Glomerular endothelial cell (primary cell): ENCODE data around the gene LMF1. TPM values are rescaled to one million over a fixed set of nuclear protein-coding genes. Genes with fewer than 3 reads are reported as not detected.
"Not testable (repeated sequence)": the region's sequence is repeated elsewhere in the genome, so short reads cannot be mapped to it uniquely, and the experiment has no call there.

Source experiments
- DNase-seq: peaks from one replicate; pipeline ENCODE4 v3.0.0-alpha.2; 2011; ENCODE audit warnings: low read depth, low spot score; ENCODE audit errors: extremely low read depth
- total RNA-seq: library from RNA; depleted of rRNA; stranded (reverse); fragments of >200 nt; gene quantifications from 2 replicates; pipeline ENCODE4 v1.2.3, GENCODE V29; 2015

LMF1 gene
- total RNA-seq, 1 donor from 2014 or later = 36.6 TPM

GRCh38 chr16:973366-973765 lies 2.6 kb upstream of the LMF1 start:
- no peak for DNase-seq

GRCh38 chr16:972316-973002 lies 1.7 kb upstream of the LMF1 start:
- DNase-seq = no peak

DNA sequence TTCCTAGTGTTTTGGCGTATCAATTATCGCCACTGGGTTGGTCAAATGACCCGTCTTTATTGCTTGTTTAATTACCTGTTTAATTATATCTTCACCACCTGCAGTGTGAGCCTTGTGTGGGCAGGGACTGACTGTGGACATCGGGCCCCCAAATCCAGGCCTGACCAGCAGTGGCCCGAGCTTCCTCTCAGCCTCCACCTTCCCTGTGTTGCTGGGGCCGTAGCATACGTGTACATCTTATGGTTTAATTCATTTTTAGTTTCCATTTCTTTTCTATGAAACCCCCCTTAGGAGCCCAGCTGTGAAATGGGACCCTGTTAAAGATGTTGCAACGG lies 1.2 kb upstream of the LMF1 start:
- DNase-seq = no peak

- no peak for DNase-seq
Observed at GRCh38 chr16:971582-971905, 760 bp upstream of the LMF1 start.

DNA sequence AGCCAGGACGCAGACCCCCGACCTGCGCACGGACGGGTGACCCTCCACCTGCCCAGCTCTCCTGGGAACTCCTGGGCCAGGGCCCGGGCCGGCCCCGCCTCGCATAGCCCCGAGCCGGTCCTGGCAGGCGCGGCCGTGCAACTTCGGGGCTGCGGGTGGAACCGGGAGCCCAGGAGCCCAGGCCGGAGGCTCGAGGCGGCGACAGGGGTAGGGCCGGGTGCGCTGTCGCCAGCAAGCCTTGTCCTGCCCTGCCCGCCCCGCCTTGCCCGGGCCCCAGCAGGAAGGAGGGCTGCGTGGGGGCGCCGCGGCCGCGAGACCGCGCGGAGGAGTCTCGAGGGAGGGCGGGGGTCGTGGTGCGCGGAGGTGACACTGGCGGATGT lies 408 bp downstream of the LMF1 start:
- DNase-seq = no peak

GRCh38 chr16:969508-970385 lies 1.0 kb downstream of the LMF1 start:
- no peak for DNase-seq

- no peak for DNase-seq
Observed at GRCh38 chr16:968620-969019, 2.2 kb downstream of the LMF1 start.

DNA sequence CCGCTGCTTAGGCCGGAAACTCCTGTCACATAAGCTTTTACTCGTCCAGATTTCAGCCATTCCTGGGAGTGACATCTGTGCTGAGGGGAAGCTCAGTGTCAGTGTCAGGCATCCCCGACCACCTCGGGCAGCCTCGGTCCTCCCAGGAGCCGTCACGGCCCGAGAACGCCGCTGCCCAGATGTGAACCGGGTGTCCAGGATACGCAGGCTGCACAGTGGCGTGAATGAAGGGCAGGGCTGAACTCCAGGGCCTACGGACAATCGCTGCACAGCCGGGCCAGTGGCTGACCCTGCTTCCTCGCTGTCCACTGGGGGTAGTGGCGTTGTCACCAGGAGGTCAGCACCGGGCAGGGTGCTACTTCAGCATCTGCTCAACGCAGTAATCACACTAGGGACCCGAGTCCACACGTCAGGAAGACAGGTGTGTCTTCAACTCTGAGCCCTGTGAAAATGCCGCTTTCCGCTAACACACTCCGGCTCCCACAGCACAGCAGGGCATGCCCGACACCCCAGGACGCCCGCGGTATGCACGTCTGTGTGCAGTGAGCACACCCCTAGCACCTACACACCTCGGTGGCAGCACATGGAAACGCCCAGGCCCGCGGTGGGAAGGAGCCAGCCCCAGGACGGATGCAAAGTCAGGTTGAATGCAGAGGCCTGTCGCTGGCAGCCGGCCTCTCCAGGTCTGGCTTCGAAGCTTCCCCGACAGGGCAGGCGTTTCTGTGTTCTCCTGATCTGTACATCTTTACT lies 3.1 kb downstream of the LMF1 start:
- no peak for DNase-seq

DNA sequence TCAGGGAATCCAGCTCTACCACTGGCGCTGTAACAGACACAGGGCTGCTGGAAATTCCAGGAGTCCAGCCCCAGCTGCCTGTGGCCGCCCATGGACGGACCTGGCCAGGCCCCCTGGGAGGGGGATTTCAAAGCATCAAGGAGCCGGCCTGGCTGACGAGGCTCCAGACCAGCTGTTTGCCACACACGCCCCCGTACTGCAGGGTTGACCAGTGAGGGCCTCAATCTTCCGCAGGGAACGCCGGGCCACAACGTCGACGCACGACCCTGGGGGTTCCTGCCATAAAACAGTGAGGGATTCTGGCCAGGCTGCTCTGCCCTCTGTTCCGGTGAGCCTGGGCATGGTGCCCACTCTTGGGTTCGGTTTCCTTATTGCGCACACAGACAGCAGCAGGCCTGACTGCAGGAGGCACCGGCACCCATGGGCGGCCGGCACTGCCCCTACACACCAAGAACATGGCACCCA lies 3.7 kb downstream of the LMF1 start:
- DNase-seq = no peak

- DNase-seq = no peak
Observed at GRCh38 chr16:966505-966904, 4.3 kb downstream of the LMF1 start.

GRCh38 chr16:966035-966434 lies 4.7 kb downstream of the LMF1 start:
- DNase-seq = no peak

GRCh38 chr16:965487-965886 lies 5.3 kb downstream of the LMF1 start:
- no peak for DNase-seq

DNA sequence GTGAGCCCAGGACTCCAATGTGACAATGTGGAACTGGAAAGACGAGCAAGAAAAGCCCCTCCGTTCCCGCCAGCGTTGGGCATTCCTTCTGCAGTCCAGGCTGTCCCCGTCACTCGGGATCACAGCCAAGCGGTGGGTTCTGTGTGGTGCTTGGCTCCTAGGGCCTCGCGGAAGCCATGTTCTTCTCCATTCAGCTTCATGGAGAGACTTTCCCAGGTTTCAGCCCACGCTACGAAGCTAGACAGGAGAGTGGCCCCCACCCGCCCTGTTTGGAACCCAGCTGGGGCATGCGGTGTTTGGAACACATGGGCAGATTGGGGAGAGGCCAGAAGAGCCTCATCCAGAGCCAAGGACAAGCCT lies 5.8 kb downstream of the LMF1 start:
- no peak for DNase-seq

DNA sequence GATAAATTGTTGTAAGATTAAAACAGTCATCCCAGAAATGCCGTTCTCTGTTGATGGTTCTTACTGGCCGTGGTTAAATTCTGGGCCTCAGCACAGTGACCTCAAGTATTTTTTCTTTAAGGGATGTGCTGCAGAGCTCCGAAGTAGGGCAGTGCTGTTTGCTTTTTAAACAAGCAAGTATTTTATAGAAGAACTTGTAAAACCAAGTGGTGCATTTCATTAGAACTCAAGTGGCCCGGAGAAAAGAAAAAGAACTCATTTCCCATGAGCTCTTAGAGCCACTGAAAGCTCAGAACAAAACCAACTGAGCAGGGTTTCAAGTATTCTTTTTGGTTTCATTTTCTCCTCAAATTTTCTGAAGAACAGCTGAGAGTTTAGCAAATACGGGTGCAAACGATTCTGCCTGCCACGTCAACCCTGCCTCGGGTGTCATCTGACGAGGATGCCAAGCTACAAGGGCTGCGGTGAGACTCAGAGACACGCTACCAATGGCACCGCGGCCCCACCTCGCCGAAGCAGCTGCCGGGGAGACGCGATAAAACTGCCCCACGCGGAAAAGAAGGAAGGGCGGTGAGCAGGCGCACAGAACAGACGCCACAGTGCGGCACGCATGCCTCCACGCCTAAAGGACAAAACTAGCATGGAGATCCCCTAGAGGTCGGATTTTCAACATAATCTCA lies 6.3 kb downstream of the LMF1 start:
- no peak for DNase-seq

DNA sequence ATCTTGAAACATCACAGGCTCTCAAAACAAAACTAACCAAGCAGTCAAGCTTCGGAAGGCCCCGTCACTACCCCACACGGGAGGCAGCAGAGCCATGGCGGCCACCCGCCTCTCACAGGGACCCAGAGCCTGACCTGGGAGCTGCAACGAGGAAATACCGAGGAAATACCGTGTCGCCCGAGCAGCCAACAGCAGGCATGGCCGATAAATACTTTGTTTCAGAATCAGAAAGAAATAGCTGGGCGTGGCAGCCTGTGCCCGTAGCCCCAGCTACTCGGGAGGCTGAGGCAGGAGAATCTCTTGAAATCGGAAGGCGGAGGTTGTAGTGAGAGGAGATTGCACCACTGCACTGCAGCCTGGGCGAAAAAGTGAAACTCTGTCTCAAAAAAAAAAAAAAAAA lies 6.9 kb downstream of the LMF1 start:
- no peak for DNase-seq

GRCh38 chr16:962901-963814 lies 7.6 kb downstream of the LMF1 start:
- no peak for DNase-seq

DNA sequence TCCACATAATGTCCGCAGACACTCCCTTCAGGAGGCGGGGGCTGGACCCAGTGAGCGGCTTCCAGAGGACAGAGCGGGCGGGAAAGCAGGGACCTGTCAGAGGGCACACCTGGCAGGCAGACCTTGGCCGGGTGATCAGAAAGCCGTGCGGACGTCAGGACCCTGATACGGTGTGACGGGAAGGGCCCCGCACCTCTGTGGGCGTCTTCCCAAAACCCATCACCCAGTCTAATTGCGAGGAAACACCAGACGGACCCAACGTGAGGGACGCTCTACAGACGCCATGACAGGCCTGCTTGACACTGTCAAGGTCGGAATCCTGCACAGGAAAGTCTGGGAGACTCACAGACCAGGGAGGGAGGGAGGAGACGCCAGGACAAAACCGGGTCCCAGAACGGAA lies 8.4 kb downstream of the LMF1 start:
- DNase-seq = no peak

DNA sequence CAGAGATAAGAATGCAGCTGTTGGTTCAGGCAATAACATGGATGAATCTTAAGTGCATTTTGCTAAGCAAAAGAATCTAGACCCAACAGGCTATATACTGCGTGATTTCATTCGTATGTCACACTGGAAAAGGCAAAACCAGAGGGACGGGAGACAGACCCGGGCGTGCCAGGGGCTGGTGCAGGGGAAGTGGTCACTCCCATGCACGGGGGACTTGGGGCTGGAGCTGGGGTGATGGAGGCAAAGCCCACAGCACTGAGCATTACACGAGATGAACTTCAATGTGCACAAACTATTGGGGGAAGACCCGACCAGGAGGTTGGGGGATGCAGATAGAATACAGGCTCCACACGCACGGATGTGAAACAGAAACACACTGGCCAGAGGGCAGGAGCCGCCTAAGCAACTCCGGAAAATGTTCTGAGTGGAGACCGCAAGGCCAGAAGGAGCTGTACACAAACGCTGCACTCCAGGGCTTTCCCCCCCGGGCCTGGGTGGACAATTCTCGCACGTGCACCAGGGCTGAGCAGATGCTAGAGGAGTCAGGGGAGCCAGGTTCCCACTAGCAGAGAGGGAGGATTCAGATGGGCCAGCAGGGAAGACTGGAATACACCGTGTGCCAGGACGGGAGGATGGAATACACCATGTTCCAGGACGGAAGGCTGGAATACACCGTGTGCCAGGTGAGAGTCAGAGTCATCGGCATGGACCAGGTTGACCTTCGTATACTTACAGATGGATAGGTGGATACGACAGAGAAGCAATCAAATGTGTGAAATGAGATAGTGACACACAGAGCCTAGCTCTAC lies 11.3 kb downstream of the LMF1 start:
- no peak for DNase-seq

GRCh38 chr16:955766-956165 lies 15.0 kb downstream of the LMF1 start:
- DNase-seq = not testable (repeated sequence)
